Ovary (tissue), 9 donors: ENCODE results near the gene SLC35E3. TPM values are rescaled to one million over a fixed set of nuclear protein-coding genes. Genes with fewer than 3 reads are reported as not detected.

Source experiments
- DNase-seq, 5 donors: peaks; one replicate each; pipeline ENCODE4 v3.0.0-alpha.2; 2019 to 2020
- H3K27ac ChIP-seq, 2 donors: fragments of 200-600 bp; one replicate each; pipeline versions ENCODE4 v1.5.1 to v1.8.0; 2019 to 2022
- H3K27me3 ChIP-seq: fragments of 200-600 bp; one replicate; pipeline ENCODE4 v1.8.0; 2022
- H3K36me3 ChIP-seq: fragments of 200-600 bp; sonication (generic); one replicate; pipeline ENCODE4 v1.5.1; 2019
- H3K4me1 ChIP-seq: one replicate; pipeline ENCODE4 v1.8.1; 2013; ENCODE audit warnings: mild to moderate bottlenecking, moderate library complexity; ENCODE audit not compliant: insufficient read depth
- H3K4me3 ChIP-seq: fragments of 200-600 bp; sonication (generic); one replicate; pipeline ENCODE4 v1.5.1; 2017
- H3K9me3 ChIP-seq, 2 donors: fragments of 200-600 bp in 1 of 2; sonication (generic) in 1 of 2; one replicate each; pipeline versions ENCODE4 v1.5.1 to v1.8.1; 2013 to 2019; ENCODE audit warnings: mild to moderate bottlenecking in 1 of 2, moderate library complexity in 1 of 2
- CTCF ChIP-seq, 3 donors: fragments of 450-650 bp in 2 of 3; fragments of 200-600 bp in 1 of 3; IDR thresholded peaks; one replicate each; pipeline versions ENCODE4 v1.5.1 to v1.8.0; 2016 to 2022; ENCODE audit warnings: antibody characterized with exemption in 3 of 3, mild to moderate bottlenecking in 1 of 3
- EP300 ChIP-seq: sonication (generic); formaldehyde crosslinking; IDR thresholded peaks from one replicate; pipeline ENCODE4 v1.6.1; 2017; ENCODE audit warnings: antibody characterized with exemption
- POLR2A ChIP-seq: fragments of 450-650 bp; IDR thresholded peaks from one replicate; pipeline ENCODE4 v1.6.1; 2017; ENCODE audit warnings: antibody characterized with exemption, mild to moderate bottlenecking, moderate library complexity
- WGBS, 3 donors: extraction: QIAGEN DNeasy Blood & Tissue Kit in 1 of 3; methylation state at CpG; one replicate each; pipeline versions ENCODE4 v1.1.5 to v1.1.7; 2013 to 2017; 5-methylcytosine and 5-hydroxymethylcytosine counted together
- intact Hi-C, 4 donors: fragments of 100-400 bp; cut with DNase I; formaldehyde crosslinking; loops; one replicate each; pipeline versions ENCODE4 v1.11.0 to v1.15.1; 2022 to 2023
- polyA plus RNA-seq, 2 donors: library from polyadenylated mRNA; stranded (reverse); fragments of 200-250 nt in 1 of 2; fragments of 350-450 nt in 1 of 2; fragmentation: Illumina TruSeq in 1 of 2; extraction: RNeasy Lipid Tissue Mini Kit (QIAGEN cat#74804) in 1 of 2; gene quantifications; one replicate each; pipeline ENCODE4 v1.2.3, GENCODE V29; 2013 to 2014
- total RNA-seq, 7 donors: library from RNA; depleted of rRNA in 2 of 7; stranded (reverse); fragments of >200 nt in 2 of 7; fragmentation: NEBNext Ultra II Directional in 3 of 7; extraction: Animal tissue kit (Norgen Biotek cat#: 25700) in 3 of 7; gene quantifications; one replicate each; pipeline versions ENCODE4 v1.1.0 to v1.2.4, GENCODE V29; 2016 to 2023
- donor health status: DM: no; HTN: no; CAD: no; lungs with moderate emphysema.
- donor health status: DM: no; HTN: no; CAD: no.
- donor health status: Bipolar disorder and iron deficiency.
- donor health status: DM: yes; HTN: yes; CAD: no.
- donor health status: DM: no; HTN: no; CAD: no.
- donor health status: DM: yes; HTN: yes; CAD: no.

SLC35E3 gene
- total and polyA plus RNA-seq, 9 donors = 1.1 to 12.3 (median 8.1) TPM

- 95% methylated on average over 6 of the region's 6 CpGs for WGBS, 3 donors
- Histone ChIP-seq H3K4me3 (no peak overlapping the region), H3K36me3 (no peaks in the 10 kb centered on the region), H3K4me1 (peaks cover 2% of the 10 kb centered on the region), H3K9me3 (no peaks in the 10 kb centered on the region), H3K27me3 (no peaks in the 10 kb centered on the region), H3K27ac (no peak overlapping the region)
- TF ChIP-seq CTCF (IDR thresholded peaks at IDR 0.05) = no peak
- TF ChIP-seq EP300 = no peak
- TF ChIP-seq POLR2A = no peak
- intact Hi-C loops = no loop called here
- no peak for DNase-seq
Measured at GRCh38 chr12:68781728-68782127, 35.8 kb downstream of the SLC35E3 start.

GRCh38 chr12:68784015-68784414 lies 38.0 kb downstream of the SLC35E3 start:
- TF ChIP-seq CTCF (IDR thresholded peaks at IDR 0.05) (no peak), EP300 (no peak), POLR2A (no peak)
- no peak overlapping the region for H3K4me3 ChIP-seq
- no peak overlapping the region for H3K27ac ChIP-seq
- intact Hi-C loops = no loop called here
- no peaks in the 10 kb centered on the region for H3K9me3 ChIP-seq
- H3K27me3 ChIP-seq = no peaks in the 10 kb centered on the region
- DNase-seq = no peak
- peaks cover 2% of the 10 kb centered on the region for H3K4me1 ChIP-seq
- WGBS, 3 donors = 76 to 85% (median 80%) methylated on average over 8 of the region's 8 CpGs
- no peaks in the 10 kb centered on the region for H3K36me3 ChIP-seq

DNA sequence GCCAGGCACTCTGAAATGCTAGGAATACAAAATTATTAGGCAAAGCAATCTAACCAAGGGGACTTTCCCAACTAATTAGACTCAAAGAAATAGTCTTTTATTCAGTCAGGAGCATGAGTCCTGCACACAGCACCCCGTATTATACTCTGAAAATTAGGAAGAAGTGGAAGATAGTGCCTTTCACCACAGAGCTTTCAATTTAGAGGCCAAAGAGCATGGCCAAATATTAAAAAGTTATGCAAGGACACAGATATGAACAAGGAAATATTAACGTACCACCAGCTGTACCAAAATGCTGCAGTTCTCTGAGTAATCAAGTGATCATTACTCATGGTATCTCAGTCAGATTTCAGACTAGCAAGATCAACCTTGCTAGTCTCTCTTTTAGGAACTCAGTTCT lies 39.4 kb downstream of the SLC35E3 start:
- H3K27ac ChIP-seq = no peak overlapping the region
- intact Hi-C loops = no loop called here
- DNase-seq = no peak

GRCh38 chr12:68785823-68786222 lies 39.8 kb downstream of the SLC35E3 start:
- no peak for DNase-seq
- Histone ChIP-seq H3K27ac (no peak overlapping the region), H3K27me3 (no peaks in the 10 kb centered on the region), H3K4me3 (no peak overlapping the region), H3K36me3 (no peaks in the 10 kb centered on the region), H3K4me1 (peaks cover 2% of the 10 kb centered on the region), H3K9me3 (no peaks in the 10 kb centered on the region)
- WGBS, 3 donors = 42 to 51% (median 44%) methylated on average over 5 of the region's 5 CpGs
- intact Hi-C loops = no loop called here
- no peak for TF ChIP-seq POLR2A
- TF ChIP-seq CTCF (IDR thresholded peaks at IDR 0.05) = no peak
- no peak for TF ChIP-seq EP300

More for the DNA sequence above, 39.4 kb downstream of the SLC35E3 start:
- Histone ChIP-seq H3K36me3 (no peaks in the 10 kb centered on the region), H3K4me1 (peaks cover 2% of the 10 kb centered on the region), H3K9me3 (no peaks in the 10 kb centered on the region), H3K4me3 (no peak overlapping the region), H3K27me3 (no peaks in the 10 kb centered on the region)
- 20 to 57% (median 28%) methylated on average over 2 of the region's 2 CpGs for WGBS, 3 donors
- TF ChIP-seq EP300 = no peak
- no peak for TF ChIP-seq CTCF (IDR thresholded peaks at IDR 0.05)
- no peak for TF ChIP-seq POLR2A

GRCh38 chr12:68786929-68787328 lies 41.0 kb downstream of the SLC35E3 start:
- Histone ChIP-seq H3K27ac (no peak overlapping the region), H3K9me3 (no peaks in the 10 kb centered on the region), H3K4me1 (peaks cover 2% of the 10 kb centered on the region), H3K4me3 (no peak overlapping the region), H3K27me3 (no peaks in the 10 kb centered on the region), H3K36me3 (no peaks in the 10 kb centered on the region)
- TF ChIP-seq EP300 = no peak
- intact Hi-C loops = no loop called here
- no peak for DNase-seq
- WGBS, 3 donors = 78 to 90% (median 85%) methylated on average over 2 of the region's 2 CpGs
